ENCODE results near the gene EPHA3.

DNA sequence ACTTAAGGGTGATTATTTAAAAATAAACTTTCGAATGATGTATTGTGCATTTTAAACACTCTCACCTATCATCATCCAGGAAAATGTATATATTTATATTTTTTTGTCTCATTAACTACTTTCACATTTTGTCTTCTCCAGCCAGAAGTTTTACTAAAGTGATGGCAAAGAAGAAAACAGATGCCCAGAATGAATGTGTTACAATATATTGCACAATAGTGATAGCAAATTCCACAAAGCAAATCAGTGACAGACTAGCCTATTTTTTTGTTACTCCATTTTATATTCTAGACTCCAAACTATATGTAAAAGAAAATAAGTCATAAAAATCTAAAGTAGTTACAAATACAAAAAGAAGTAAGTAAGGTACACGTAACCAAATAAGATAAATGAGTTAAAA, 414.7 kb downstream of the EPHA3 start:
- TF ChIP-seq, protein P1, sequence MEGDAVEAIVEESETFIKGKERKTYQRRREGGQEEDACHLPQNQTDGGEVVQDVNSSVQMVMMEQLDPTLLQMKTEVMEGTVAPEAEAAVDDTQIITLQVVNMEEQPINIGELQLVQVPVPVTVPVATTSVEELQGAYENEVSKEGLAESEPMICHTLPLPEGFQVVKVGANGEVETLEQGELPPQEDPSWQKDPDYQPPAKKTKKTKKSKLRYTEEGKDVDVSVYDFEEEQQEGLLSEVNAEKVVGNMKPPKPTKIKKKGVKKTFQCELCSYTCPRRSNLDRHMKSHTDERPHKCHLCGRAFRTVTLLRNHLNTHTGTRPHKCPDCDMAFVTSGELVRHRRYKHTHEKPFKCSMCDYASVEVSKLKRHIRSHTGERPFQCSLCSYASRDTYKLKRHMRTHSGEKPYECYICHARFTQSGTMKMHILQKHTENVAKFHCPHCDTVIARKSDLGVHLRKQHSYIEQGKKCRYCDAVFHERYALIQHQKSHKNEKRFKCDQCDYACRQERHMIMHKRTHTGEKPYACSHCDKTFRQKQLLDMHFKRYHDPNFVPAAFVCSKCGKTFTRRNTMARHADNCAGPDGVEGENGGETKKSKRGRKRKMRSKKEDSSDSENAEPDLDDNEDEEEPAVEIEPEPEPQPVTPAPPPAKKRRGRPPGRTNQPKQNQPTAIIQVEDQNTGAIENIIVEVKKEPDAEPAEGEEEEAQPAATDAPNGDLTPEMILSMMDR (conservative IDR thresholded peaks at IDR 0.05; ENCODE audit: low read depth, low read length): no peak
- TF ChIP-seq EZH2 (IDR thresholded peaks at IDR 0.05; ENCODE audit: borderline replicate concordance, low read depth, low read length, poor library complexity, severe bottlenecking): no peak

All from A673 (cell line).